Measurements from ENCODE around the gene RUNX1. TPM values are rescaled to one million over a fixed set of nuclear protein-coding genes. Genes with fewer than 3 reads are reported as not detected.

Gene RUNX1
- polyA plus RNA-seq, 12 donors: 3.6 to 18.8 (median 6.9) TPM; not detected in 1

GRCh38 chr21:34949030-34949429 is 100.1 kb downstream of the RUNX1 start:
- DNase-seq: no peak

GRCh38 chr21:34948157-34948556 is 100.9 kb downstream of the RUNX1 start:
- no peak for DNase-seq

- no peak for DNase-seq
Measured at GRCh38 chr21:34946916-34947534, 102.1 kb downstream of the RUNX1 start.

DNA sequence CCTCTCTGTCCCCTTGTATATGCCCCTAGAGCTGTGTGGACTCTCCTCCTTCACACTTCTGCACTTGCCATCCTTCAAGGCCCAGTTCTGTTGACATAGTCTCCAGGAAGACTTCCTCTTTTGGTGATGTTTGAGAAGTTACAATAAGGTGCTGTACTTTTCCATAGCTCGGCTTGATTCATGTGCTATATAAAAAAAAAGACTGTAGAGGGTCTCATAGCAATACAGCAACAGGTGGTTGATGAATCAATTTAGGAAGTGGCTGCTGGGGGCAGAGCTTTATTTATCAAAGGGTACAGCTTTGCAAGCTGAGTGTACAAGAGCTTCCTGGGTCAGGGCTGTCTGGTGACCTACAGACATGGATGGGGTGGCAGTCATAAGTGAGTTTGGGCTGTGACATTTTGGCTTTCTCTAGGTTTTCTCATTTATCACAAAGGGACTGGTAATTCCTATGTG is 102.7 kb downstream of the RUNX1 start:
- DNase-seq: no peak

GRCh38 chr21:34945288-34945687 is 103.8 kb downstream of the RUNX1 start:
- no peak for DNase-seq

DNA sequence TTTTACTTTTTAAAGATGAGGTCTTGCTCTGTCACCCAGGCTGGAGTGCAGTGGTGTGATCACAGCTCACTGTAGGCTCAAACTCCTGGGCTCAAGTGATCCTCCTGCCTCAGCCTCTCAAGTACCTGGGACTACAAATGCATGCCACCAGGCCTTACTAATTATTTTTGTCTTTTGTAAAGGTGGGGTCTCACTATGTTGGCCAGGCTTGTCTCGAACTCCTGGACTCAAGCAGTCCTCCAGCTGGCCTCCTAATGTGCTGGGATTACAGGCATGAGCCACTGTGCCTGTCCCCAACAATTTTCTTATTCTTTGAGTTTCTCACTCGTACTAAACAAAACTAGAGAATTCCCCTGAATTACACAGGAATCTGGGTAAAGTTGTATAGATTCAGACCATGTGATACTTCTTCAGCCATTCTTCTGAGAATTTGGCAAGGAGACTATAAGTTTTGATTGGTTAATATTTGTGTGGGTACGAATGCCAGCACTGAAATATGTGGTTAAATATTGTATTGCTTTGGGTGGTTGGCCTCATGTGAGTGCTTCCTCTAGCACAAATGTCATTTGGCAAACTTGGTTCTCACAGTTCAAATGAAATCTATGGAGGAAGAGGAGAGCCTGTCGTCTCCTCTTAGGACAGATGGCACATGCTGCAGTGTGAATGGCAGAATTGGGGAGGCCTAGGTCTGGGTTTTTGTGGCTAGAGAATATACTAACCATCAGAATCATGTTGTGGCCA is 104.9 kb downstream of the RUNX1 start:
- no peak for DNase-seq

DNA sequence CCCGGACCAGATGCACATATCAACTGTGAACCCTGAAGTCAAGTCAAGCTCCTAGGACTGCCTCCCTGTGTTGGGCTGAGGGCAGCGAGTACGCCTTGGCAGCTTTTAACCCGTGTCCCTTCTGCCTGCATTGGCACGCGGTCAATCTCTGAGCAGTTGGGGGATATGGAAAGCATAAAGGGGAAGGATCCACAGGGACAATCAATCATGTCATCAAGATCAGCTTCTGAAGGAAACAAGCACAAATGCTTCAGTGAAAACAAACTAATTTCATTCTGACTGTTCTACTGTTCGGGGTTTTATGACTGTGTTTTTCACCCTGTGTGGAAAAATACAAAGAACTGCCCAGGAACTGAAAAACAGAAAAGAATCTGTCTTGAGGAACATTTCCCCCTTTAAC is 106.2 kb downstream of the RUNX1 start:
- peak; percentile 7 for DNase-seq

DNA sequence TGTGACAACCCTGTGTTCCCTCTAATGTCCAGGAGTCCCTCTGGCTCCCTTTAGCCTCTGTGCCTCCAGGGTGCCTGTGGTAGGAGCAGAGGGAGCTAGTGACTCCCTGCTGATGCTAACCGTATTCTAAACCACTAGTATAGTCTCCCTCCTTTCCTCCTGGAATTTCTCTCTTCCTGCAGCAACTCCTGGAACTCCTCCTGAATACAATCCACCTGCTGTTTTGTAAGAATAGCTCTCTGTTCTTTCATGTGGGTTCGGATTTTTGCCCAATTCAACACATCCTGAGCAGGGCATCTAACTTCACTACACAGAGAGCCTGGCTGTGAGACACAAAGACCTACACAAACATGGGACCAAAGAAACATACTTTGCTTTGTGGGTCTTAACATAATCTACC is 107.9 kb downstream of the RUNX1 start:
- no peak for DNase-seq

DNA sequence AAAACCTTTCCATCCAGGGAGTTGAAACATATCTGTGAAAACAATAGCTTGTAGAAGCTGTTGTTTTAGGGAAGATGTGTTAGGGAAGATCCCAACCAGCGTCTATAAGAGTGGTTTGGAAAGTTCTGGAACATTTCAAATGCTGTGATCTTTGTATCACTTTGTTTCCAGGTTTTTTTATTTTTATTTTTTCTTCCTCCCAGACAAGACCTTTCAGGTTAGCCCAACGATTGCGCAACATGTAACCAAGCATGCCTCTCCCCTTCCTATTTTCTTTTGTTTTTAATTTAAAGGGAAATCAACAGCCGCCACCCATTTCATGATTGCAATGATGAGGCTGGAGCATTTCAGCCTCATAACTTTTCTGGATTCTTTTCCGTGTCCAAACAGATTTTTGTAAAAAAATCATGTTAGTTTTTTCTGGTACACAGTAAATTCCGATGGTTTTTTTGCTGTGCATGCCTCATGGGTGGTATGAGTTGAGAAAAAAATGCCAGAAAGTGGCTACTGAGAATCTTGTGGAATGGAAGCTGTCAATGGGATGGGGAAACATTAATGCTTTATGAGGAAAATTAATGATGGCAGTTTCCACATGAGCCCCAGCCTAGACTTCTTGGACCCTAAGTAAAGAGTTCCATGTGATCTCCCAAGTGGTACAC is 109.3 kb downstream of the RUNX1 start:
- no peak for DNase-seq

GRCh38 chr21:34938089-34938764 is 110.9 kb downstream of the RUNX1 start:
- no peak for DNase-seq

GRCh38 chr21:34936883-34937563 is 112.1 kb downstream of the RUNX1 start:
- DNase-seq: no peak

DNA sequence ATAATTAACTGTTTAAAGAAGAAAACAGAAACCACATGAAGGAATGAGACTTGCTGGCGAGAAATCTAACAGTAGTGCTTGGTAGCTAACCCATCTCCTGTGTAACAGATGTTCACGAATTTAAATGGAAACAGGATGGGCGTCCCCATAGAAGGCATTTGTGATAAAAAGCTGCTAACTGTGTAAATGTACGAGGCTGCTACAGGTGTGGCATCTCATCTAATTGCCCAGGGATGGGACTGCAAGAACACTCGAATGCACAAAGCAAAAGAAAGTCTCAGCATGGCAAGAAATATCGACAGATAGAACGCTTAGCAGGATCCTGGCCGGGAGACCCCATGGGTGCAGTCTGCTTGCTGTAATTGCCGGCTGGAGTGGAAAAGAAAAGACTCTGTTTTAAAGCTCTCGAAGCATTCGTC is 112.7 kb downstream of the RUNX1 start:
- DNase-seq: no peak

DNA sequence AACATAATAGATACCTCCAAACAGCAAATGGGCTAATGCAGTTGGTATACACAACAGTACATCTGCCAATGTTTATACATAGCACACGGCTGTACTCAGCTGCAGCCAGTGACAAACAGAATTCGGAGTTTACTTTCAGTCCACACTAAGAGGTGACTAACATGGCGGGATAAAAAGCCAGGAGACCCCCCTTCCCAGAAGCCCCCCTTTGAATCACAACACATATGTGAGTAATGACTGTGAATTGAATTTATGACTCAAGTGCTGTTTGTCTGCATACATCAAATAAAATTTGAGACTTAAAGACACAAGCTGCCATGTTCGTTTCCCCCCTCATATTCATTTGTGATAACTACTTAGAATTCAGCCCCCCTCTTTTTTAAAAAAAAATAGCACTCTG is 113.2 kb downstream of the RUNX1 start:
- no peak for DNase-seq

DNA sequence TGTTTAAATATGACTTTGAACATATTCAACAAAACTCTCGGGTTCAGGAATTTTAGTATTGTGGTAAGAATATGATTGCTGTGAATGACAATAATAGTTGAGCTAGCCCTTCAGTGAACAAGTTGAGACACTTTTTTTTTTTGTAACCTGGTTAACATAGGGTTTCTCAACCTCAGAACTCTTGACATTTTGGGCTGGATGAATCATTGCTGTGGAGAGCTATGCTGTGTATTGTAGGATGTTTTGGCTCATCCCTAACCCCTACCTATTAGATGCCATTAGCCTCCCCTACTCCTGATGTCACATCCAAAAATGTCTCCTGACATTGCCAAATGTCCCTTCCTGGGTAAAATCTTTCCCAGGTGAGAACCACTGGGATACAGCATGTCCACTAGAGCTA is 113.7 kb downstream of the RUNX1 start:
- no peak for DNase-seq

- no peak for DNase-seq
Measured at GRCh38 chr21:34934350-34934749, 114.8 kb downstream of the RUNX1 start.

DNA sequence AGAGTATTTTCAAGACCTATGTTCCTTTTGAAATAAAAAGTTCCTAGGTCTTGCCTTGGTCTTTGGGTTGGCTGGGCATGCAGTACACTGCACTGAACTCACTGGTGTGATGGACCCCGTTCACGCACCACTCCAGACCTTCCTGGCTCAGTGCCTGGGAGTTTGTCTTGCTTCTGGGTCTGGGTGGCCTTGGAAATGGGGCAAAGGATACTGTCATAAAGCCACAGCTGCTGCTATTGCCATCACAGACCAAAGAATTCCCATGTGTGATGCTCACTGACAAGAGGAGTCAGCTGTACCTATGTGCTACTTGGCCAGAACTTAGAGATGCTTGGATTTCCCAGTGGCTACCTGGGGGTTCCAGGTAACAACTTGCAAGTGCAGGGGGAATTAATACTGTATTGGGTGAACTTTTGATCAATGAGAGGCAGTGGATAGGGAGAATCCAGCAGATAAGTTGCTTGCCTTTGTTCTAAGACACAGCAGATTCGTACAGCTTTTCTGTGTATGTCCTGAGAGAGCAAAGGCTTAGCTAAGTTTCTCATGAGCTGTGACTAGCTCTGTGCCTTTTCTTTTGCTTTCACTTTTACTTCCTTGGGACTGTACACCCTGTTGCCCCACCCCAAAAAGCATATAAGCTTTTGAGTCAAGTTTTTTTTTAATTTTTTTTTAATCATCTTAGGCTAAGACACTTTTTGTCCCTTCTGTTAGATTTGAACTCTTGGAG is 115.3 kb downstream of the RUNX1 start:
- DNase-seq: no peak

DNA sequence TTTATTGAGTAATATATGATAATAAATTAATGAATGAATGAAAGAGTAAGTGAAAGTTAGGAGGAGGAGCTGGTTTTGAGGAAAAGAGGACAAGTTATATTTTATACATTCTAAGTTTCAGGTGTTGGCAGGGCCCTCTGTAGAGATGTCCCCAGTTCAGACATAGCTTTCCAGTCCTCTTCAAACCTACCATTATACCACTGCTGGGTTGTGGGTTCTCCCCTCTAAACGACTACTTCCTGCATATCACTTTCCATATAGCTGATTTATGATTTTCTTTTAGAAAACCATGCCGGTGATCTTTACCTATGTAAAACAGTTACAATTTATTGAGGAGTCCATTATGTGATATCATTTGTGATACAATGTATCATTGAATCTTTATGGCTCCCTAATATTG is 116.9 kb downstream of the RUNX1 start:
- DNase-seq: no peak

DNA sequence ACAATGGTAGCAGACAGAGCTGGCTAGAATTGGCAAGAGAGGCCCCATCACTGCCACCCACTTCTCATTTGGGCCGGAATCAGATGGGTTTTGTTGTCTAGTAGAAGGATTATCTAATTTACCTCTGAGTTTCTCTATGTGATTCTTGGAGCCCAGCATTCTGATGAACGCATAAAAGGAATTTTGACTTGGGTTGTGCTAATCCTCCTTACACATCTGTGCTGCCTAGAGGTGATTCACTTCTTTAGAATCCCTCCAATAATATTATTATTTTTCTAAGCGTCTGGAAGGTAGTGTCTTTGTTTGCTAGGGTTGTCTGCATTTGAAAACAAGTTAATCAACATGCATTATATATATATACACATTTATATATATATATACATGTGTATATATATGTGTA is 118.1 kb downstream of the RUNX1 start:
- DNase-seq: no peak

- DNase-seq: no peak
Measured at GRCh38 chr21:34928637-34929036, 120.5 kb downstream of the RUNX1 start.

GRCh38 chr21:34927992-34928391 is 121.1 kb downstream of the RUNX1 start:
- no peak for DNase-seq

GRCh38 chr21:34926803-34927467 is 122.2 kb downstream of the RUNX1 start:
- DNase-seq: no peak

Measured in muscle of arm (tissue), 12 donors.